ENCODE measurements around the gene MYH16.

Gene MYH16

GRCh38 chr7:99293167-99293566 lies 20.5 kb downstream of the MYH16 start:
- POLR2A ChIA-PET (ENCODE audit: low non-redundant PET), result no interaction called here
- H3K27ac ChIP-seq, result no peak overlapping the region
- CTCF ChIA-PET, result no interaction called here
- TF ChIP-seq, protein P1, sequence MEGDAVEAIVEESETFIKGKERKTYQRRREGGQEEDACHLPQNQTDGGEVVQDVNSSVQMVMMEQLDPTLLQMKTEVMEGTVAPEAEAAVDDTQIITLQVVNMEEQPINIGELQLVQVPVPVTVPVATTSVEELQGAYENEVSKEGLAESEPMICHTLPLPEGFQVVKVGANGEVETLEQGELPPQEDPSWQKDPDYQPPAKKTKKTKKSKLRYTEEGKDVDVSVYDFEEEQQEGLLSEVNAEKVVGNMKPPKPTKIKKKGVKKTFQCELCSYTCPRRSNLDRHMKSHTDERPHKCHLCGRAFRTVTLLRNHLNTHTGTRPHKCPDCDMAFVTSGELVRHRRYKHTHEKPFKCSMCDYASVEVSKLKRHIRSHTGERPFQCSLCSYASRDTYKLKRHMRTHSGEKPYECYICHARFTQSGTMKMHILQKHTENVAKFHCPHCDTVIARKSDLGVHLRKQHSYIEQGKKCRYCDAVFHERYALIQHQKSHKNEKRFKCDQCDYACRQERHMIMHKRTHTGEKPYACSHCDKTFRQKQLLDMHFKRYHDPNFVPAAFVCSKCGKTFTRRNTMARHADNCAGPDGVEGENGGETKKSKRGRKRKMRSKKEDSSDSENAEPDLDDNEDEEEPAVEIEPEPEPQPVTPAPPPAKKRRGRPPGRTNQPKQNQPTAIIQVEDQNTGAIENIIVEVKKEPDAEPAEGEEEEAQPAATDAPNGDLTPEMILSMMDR (conservative IDR thresholded peaks at IDR 0.05; ENCODE audit: low read depth), result no peak
- DNase-seq (ENCODE audit: low spot score), result no peak

DNA sequence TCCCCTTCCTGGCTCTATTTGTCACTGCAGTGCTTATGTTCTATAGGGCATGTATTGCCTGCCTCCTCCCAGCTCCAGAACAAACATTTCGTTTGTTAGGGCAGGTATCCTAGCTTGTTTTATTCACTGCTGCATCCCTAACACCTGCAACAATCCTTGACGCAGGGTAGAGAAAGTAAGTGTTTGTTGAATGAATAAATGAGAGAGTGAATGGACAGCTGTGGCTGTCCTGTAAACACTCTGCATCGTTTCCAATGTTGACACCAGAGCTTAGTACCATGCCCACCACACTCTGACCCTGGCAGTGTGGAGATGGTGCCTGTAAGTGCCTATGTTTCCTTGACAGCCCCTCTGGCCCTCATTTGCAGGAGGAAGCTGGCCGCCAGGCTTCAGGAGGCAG lies 21.0 kb downstream of the MYH16 start:
- no peak for DNase-seq (ENCODE audit: low spot score)
- CTCF ChIA-PET, result interaction anchor here (0.8 kb wide), 1 partner anchor 257 kb away, joined by 3 read pairs; no protein-coding TSS in a partner anchor
- TF ChIP-seq, protein P1 (conservative IDR thresholded peaks at IDR 0.05; ENCODE audit: low read depth), result no peak
- H3K27ac ChIP-seq, result no peak overlapping the region
- POLR2A ChIA-PET (ENCODE audit: low non-redundant PET), result no interaction called here

DNA sequence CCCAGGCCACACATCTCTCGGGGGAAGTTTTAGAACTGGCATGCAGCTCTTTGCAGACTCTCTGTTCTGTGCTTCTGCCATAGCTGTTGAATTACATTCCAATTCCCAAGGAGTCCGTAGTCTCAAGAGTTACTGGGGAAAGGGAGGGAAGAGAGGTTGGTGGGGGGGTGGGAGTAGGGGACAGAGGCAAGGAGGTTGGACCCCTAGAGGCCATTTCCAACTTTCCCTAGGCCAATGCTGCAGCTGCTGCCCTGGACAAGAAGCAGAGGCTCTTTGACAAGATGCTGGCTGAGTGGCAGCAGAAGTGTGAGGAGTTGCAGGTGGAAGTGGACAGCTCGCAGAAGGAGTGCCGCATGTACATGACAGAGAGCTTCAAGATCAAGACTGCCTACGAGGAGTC lies 23.8 kb downstream of the MYH16 start:
- DNase-seq (ENCODE audit: low spot score), result no peak
- ChIA-PET CTCF (interaction anchor here (0.7 kb wide), 1 partner anchor 205 kb away, joined by 3 read pairs; no protein-coding TSS in a partner anchor), POLR2A (ENCODE audit: low non-redundant PET) (interaction anchor here (0.6 kb wide), 1 partner anchor 10 kb away, joined by 4 read pairs; no protein-coding TSS in a partner anchor)
- TF ChIP-seq, protein P1 (conservative IDR thresholded peaks at IDR 0.05; ENCODE audit: low read depth), result no peak
- H3K27ac ChIP-seq, result no peak overlapping the region

- no peak overlapping the region for H3K27ac ChIP-seq
- ChIA-PET CTCF (interaction anchor here (0.7 kb wide), 1 partner anchor 558 kb away, joined by 3 read pairs; no protein-coding TSS in a partner anchor), POLR2A (ENCODE audit: low non-redundant PET) (no interaction called here)
- TF ChIP-seq, protein P1 (conservative IDR thresholded peaks at IDR 0.05; ENCODE audit: low read depth), result no peak
- DNase-seq (ENCODE audit: low spot score), result no peak
Observed at GRCh38 chr7:99301496-99301895, 28.9 kb downstream of the MYH16 start.

DNA sequence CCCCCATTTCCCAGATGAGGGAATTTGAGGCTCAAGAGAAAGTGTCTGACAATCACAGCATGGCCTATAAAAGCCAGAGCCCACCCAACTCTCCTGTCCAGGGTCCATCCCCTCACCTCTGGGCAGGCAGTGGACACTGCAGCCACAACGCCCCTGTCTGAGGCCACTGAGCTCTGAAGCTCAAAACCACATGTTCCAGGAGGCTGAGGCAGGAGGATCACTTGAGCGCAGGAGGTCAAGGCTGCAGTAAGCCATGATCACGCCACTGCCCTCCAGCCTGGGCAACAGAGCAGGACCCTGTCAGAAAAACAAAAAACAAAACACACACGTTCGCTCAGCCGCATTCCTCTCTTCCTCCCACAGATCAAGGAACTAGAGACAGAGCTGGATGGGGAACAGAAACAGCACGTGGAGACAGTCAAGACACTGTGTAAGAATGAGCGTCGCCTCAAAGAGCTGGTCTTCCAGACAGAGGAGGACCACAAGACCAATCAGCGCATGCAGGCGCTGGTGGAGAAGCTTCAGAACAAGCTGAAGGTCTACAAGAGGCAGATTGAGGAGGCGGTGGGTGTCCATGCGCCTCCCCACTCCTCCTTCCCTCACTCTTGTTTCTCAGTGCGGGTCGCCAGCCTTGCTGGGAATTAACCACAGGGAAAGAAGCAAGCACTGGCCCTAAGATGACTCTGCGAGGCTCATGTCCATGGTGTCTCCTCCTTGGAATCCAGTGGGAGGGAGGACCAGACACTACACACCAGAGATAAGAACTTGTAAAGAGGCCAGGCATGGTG lies 33.0 kb downstream of the MYH16 start:
- no peak overlapping the region for H3K27ac ChIP-seq
- ChIA-PET CTCF (no interaction called here), POLR2A (ENCODE audit: low non-redundant PET) (no interaction called here)
- DNase-seq (ENCODE audit: low spot score), result no peak
- TF ChIP-seq, protein P1 (conservative IDR thresholded peaks at IDR 0.05; ENCODE audit: low read depth), result no peak

DNA sequence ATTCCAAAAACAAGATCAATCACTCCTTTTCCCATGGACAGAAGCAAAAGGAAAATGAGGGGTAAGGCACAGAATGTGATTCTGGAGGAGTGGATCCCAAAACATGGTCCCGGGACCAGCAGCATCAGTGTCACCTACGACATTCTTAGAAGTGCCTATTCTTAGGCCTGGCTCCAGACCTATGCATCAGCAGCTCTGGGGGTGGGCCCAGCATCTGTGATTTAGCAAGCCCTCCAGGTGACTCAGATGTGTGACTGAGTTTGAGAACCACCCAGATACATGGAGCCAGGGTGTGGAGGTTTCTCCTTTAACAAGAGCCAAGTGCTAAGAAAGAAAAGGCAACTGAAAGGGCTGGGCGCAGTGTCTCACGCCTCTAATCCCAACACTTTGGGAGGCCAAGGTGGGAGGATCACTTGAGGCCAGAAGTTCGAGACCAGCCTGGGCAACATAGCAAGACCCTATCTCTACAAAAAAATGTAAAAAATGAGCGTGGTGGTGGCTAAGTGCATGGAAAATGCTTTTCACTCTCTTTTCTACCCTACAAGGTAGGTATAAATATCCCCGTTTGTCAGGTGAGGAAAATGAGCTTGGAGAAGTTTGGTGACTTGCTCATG lies 35.9 kb downstream of the MYH16 start:
- ChIA-PET CTCF (no interaction called here), POLR2A (ENCODE audit: low non-redundant PET) (no interaction called here)
- H3K27ac ChIP-seq, result peak overlapping the region; percentile 14; the same call in 1 of the 2 replicates
- DNase-seq (ENCODE audit: low spot score), result peak; percentile 41
- TF ChIP-seq, protein P1 (conservative IDR thresholded peaks at IDR 0.05; ENCODE audit: low read depth), result no peak

Measured in RWPE1 (cell line).